PC-3 (cell line): ENCODE results near the gene LYRM9. TPM values are rescaled to one million over a fixed set of nuclear protein-coding genes. Genes with fewer than 3 reads are reported as not detected.
A peak's percentile ranks its signal among the peaks of the same experiment; 100 is the strongest.

ENCODE experiments used
- ATAC-seq: fragments of 200-7000 bp; cut with Tn5 transposase; 2 replicates; pipeline ENCODE4 v1.9.1; 2020; ENCODE audit warnings: mild to moderate bottlenecking, moderate library complexity
- Bru-seq: library from RNA; stranded (reverse); fragments of 400-500 nt; gene quantifications from one replicate; lab custom pipeline; 2021; lab: Mats Ljungman, UMichigan
- BruChase-seq, 2 experiments: library from RNA; stranded (reverse); fragments of 400-500 nt; gene quantifications; one replicate each; lab custom pipeline; 2021; lab: Mats Ljungman, UMichigan
- BruUV-seq: library from RNA; stranded (reverse); fragments of 400-500 nt; replicated peaks from 2 replicates; lab custom pipeline; 2021; lab: Mats Ljungman, UMichigan
- CTCF ChIA-PET: fragments of 300-600 bp; sonication (Branson Sonifier 250); formaldehyde crosslinking; loops from one replicate; lab custom pipeline; 2022; ENCODE audit warnings: antibody characterized with exemption; lab: Charles Lee
- POLR2A ChIA-PET: fragments of 300-600 bp; sonication (Branson Sonifier 250); formaldehyde crosslinking; loops from one replicate; lab custom pipeline; 2022; ENCODE audit warnings: antibody characterized with exemption; ENCODE audit not compliant: unreplicated experiment; lab: Charles Lee
- DNase-seq: peaks from one replicate; pipeline ENCODE4 v3.0.0-alpha.2; 2015
- H2AFZ ChIP-seq: fragments of 300-600 bp; sonication (generic); 2 replicates; pipeline ENCODE4 v1.6.0; 2016; ENCODE audit warnings: antibody characterized with exemption, low read length
- H3F3A ChIP-seq: fragments of 300-600 bp; sonication (generic); one replicate; pipeline ENCODE4 v1.6.0; 2017; ENCODE audit warnings: antibody characterized with exemption, low read length, control low read depth, mild to moderate bottlenecking; ENCODE audit not compliant: unreplicated experiment
- H3K27ac ChIP-seq: fragments of 300-600 bp; sonication (generic); 2 replicates; pipeline ENCODE4 v1.5.1; 2016; ENCODE audit warnings: mild to moderate bottlenecking, low read length
- H3K27me3 ChIP-seq: fragments of 300-600 bp; sonication (generic); 2 replicates; pipeline ENCODE4 v1.6.1; 2016; ENCODE audit warnings: low read length, mixed read lengths
- H3K36me3 ChIP-seq: fragments of 300-600 bp; sonication (generic); 2 replicates; pipeline ENCODE4 v1.6.1; 2016; ENCODE audit warnings: low read depth, mixed run types, low read length, mixed read lengths
- H3K4me1 ChIP-seq: fragments of 300-600 bp; sonication (generic); 2 replicates; pipeline ENCODE4 v1.5.1; 2016; ENCODE audit warnings: low read length; ENCODE audit not compliant: insufficient read depth
- H3K4me2 ChIP-seq: fragments of 300-600 bp; sonication (generic); 2 replicates; pipeline ENCODE4 v1.6.0; 2016; ENCODE audit warnings: low read length
- H3K4me3 ChIP-seq: fragments of 300-600 bp; sonication (generic); 2 replicates; pipeline ENCODE4 v1.5.1; 2016; ENCODE audit warnings: mild to moderate bottlenecking, low read length, mixed read lengths
- H3K79me2 ChIP-seq: fragments of 300-600 bp; sonication (generic); 2 replicates; pipeline ENCODE4 v1.6.1; 2017; ENCODE audit warnings: low read length, mixed read lengths
- H3K9ac ChIP-seq: fragments of 300-600 bp; sonication (generic); 2 replicates; pipeline ENCODE4 v1.6.0; 2016; ENCODE audit warnings: mild to moderate bottlenecking, low read length
- H3K9me2 ChIP-seq: fragments of 300-600 bp; sonication (generic); replicated peaks from 2 replicates; pipeline ENCODE4 v1.6.1; 2016; ENCODE audit warnings: mixed run types, low read length, mixed read lengths
- H3K9me3 ChIP-seq: fragments of 300-600 bp; sonication (generic); 2 replicates; pipeline ENCODE4 v1.6.1; 2016; ENCODE audit warnings: low read length, mixed read lengths
- H4K20me1 ChIP-seq: fragments of 300-600 bp; sonication (generic); 2 replicates; pipeline ENCODE4 v1.6.1; 2016; ENCODE audit warnings: low read length, mixed read lengths
- EZH2 ChIP-seq: fragments of 300-600 bp; sonication (generic); IDR thresholded peaks from one replicate; pipeline ENCODE4 v1.6.1; 2017; ENCODE audit warnings: antibody characterized with exemption, mild to moderate bottlenecking, low read length; ENCODE audit not compliant: unreplicated experiment
- EZH2phosphoT487 ChIP-seq: fragments of 300-600 bp; sonication (generic); IDR thresholded peaks from 2 replicates; pipeline ENCODE4 v1.6.1; 2018; ENCODE audit warnings: mild to moderate bottlenecking, antibody characterized with exemption, low read length, borderline replicate concordance
- intact Hi-C: fragments of 100-400 bp; cut with micrococcal nuclease; formaldehyde crosslinking; loops from 2 replicates; pipeline ENCODE4 v1.9.0; 2023
- long read RNA-seq: library from polyadenylated mRNA; unstranded; transcript quantifications from one replicate; pipeline ENCODE4 v2.0.0, GENCODE V29; 2021; ENCODE audit not compliant: unreplicated experiment
- total RNA-seq: library from RNA; depleted of rRNA; stranded (reverse); fragments of >200 nt; gene quantifications from 2 replicates; pipeline ENCODE4 v1.2.3, GENCODE V29; 2014; rRNA removed
- TF ChIP-seq, protein P1 (sequence below): fragments of 300-600 bp; sonication (generic); conservative IDR thresholded peaks from 2 replicates; pipeline ENCODE4 v1.5.1; 2017; ENCODE audit warnings: antibody characterized with exemption, low read depth, mild to moderate bottlenecking, low read length

The LYRM9 gene
- 0.52 and 0.58 TPM in 2 replicates for total RNA-seq
- percentile 41 among the genes with signal in this experiment for Bru-seq, nascent RNA
- percentile 32 among the genes with signal in this experiment for BruChase-seq, experiment 1, labeled RNA remaining after a 6-hour chase
- percentile 35 among the genes with signal in this experiment for BruChase-seq, experiment 2, labeled RNA remaining after a 2-hour chase
- long read RNA-seq, partial matches to known transcripts: 0 of 1 reads
- long read RNA-seq, other reads (novel, unspliced or antisense): 1 of 1 reads

DNA sequence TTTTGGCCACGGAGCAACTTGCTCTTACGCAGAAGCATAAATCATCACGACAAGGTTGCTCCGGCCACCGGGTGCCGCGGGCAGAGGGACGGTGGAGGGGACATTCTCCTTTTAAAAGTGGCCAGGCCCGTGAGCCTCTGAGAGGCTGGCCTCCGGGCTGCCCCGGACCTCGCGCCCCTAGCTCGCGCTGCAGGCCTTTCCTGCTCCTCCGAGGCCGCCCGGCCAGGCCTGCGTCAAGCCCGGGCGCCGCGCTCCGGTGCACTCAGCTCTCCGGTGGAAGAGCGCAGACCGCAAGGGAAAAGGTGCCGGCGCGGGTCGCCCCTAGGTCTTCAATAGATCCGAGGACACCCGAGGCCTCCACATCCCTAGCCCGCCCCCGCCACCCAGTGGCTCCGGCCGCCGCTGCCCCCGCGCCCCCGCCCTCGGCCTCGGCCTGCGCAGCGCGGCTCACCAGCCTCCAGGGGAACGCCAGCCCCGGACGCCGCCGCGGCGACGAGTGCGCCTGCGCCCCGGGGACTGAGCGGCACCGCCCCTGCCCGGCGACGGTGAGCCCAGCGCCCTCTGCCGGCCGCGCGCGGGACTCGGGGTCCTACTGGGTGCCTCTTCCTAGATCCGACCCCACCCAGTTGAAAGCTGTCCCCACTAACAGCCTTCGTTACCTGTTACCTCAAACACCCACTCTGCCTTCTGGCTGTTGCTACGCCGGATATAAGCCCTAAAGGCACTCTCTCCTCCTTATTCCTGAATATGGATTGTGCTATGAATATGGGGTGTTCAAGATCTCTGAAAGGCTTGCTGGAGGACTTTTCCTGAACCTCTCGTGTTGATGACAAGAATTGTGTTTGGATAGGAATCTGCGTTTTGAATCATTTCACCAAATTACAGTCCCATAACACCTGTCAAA is at the start of gene LYRM9:
LYRM9 (minus strand) TSS at position 500 of the 904 bp plus-strand sequence. CDS start 10,671 bp downstream, outside the sequence.
- ATAC-seq (peak; percentile 99), DNase-seq (peak; percentile 83)
- POLR2A ChIA-PET: interaction anchor here (0.7 kb wide), 1 partner anchor 426 kb away, joined by 3 read pairs; no protein-coding TSS in a partner anchor
- Histone ChIP-seq H3K9me3 (no peaks in the 10 kb centered on the region), H4K20me1 (no peaks in the 10 kb centered on the region), H3K9me2 (no peaks in the 10 kb centered on the region), H3K79me2 (no peaks in the 10 kb centered on the region), H2AFZ (peak within 1 kb of the TSS; percentile 92), H3K9ac (peak within 1 kb of the TSS; percentile 76), H3K4me1 (peaks cover 4% of the 10 kb centered on the region), H3F3A (no peaks in the 10 kb centered on the region), H3K27ac (no peak within 1 kb of the TSS), H3K36me3 (no peaks in the 10 kb centered on the region), H3K4me3 (peak within 1 kb of the TSS; percentile 70), H3K4me2 (peak within 1 kb of the TSS; percentile 89), H3K27me3 (no peaks in the 10 kb centered on the region)
- no TSS peak for BruUV-seq
- CTCF ChIA-PET: interaction anchor here (0.5 to 1.4 kb wide), 3 partner anchors 88 to 191 kb away, joined by 3 to 4 read pairs (median 3); no protein-coding TSS in a partner anchor
- intact Hi-C loops: loop anchor here (10.0 kb wide), 2 partner anchors 122 to 362 kb away; no protein-coding TSS in a partner anchor
- TF ChIP-seq EZH2: no peak
- TF ChIP-seq EZH2phosphoT487: no peak
- TF ChIP-seq, protein P1, sequence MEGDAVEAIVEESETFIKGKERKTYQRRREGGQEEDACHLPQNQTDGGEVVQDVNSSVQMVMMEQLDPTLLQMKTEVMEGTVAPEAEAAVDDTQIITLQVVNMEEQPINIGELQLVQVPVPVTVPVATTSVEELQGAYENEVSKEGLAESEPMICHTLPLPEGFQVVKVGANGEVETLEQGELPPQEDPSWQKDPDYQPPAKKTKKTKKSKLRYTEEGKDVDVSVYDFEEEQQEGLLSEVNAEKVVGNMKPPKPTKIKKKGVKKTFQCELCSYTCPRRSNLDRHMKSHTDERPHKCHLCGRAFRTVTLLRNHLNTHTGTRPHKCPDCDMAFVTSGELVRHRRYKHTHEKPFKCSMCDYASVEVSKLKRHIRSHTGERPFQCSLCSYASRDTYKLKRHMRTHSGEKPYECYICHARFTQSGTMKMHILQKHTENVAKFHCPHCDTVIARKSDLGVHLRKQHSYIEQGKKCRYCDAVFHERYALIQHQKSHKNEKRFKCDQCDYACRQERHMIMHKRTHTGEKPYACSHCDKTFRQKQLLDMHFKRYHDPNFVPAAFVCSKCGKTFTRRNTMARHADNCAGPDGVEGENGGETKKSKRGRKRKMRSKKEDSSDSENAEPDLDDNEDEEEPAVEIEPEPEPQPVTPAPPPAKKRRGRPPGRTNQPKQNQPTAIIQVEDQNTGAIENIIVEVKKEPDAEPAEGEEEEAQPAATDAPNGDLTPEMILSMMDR: peak; percentile 72

DNA sequence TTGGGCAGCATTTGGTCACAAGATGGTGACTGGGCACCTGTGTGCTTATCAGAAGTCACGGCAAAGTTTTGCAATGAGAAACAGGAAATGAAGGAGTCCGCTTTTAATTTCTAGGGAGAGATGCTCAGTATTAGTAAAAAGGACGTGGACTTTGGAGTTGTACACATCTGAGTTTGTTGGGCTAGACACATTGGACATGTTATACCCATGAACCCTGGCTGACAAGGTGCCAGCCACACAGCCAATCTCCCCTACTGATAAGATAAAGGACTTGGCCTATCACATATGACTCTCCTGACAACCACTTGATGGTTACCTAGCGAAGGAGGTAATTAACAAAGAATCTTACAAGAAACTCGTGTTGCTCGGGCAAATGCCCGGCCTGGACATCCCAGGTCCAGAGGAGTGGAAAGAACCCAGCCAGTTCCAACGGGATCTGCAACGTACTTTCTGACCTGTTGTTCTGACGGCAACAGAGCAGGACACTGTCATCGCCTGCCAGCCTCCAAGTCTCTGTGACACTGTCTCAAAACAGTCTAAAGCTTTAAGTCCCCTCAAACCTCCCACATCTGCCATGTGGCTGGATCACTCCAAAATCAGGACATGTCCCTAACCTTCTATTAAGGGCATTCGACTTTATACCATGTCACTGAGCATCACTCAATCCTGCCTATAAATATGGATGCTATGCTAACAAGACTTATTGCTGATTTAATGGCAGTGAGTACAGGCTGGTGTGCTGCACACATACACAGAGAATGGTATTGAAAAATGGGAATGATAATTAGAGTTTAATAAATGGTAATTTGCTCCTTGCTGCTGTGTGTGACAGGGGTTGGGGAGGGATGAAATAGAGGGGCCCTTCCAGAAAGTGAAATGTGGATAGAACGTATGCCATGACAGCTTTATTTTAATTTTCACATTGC is 47.6 kb upstream of the LYRM9 start:
- no peak overlapping the region for H3K4me3 ChIP-seq
- no peaks in the 10 kb centered on the region for H3K4me1 ChIP-seq
- H2AFZ ChIP-seq: no peak overlapping the region
- H3K27me3 ChIP-seq: peaks cover 8% of the 10 kb centered on the region
- H3K4me2 ChIP-seq: no peak overlapping the region
- no peaks in the 10 kb centered on the region for H4K20me1 ChIP-seq
- intact Hi-C loops: no loop called here
- ATAC-seq (no peak), DNase-seq (no peak)
- no peak overlapping the region for H3K9ac ChIP-seq
- H3K9me2 ChIP-seq: no peaks in the 10 kb centered on the region
- no peaks in the 10 kb centered on the region for H3K79me2 ChIP-seq
- H3K9me3 ChIP-seq: no peaks in the 10 kb centered on the region
- POLR2A ChIA-PET: no interaction called here
- CTCF ChIA-PET: no interaction called here
- no peaks in the 10 kb centered on the region for H3K36me3 ChIP-seq
- TF ChIP-seq EZH2 (no peak), EZH2phosphoT487 (no peak)
- TF ChIP-seq, protein P1: no peak
- no peak overlapping the region for H3K27ac ChIP-seq
- BruUV-seq: no TSS peak
- H3F3A ChIP-seq: no peaks in the 10 kb centered on the region
